SK-N-MC (cell line): ENCODE measurements around the gene ALOX5.

Experiments
- FOXP2 ChIP-seq: optimal IDR thresholded peaks from 2 replicates; pipeline ENCODE3; 2011; ENCODE audit warnings: mild to moderate bottlenecking, moderate library complexity; ENCODE audit not compliant: insufficient read depth; ENCODE audit errors: extremely low read length, control extremely low read depth
- POLR2AphosphoS5 ChIP-seq: IDR thresholded peaks from 2 replicates; pipeline ENCODE4 v1.6.1; 2012; ENCODE audit warnings: mild to moderate bottlenecking, low read depth, low read length, borderline replicate concordance

DNA sequence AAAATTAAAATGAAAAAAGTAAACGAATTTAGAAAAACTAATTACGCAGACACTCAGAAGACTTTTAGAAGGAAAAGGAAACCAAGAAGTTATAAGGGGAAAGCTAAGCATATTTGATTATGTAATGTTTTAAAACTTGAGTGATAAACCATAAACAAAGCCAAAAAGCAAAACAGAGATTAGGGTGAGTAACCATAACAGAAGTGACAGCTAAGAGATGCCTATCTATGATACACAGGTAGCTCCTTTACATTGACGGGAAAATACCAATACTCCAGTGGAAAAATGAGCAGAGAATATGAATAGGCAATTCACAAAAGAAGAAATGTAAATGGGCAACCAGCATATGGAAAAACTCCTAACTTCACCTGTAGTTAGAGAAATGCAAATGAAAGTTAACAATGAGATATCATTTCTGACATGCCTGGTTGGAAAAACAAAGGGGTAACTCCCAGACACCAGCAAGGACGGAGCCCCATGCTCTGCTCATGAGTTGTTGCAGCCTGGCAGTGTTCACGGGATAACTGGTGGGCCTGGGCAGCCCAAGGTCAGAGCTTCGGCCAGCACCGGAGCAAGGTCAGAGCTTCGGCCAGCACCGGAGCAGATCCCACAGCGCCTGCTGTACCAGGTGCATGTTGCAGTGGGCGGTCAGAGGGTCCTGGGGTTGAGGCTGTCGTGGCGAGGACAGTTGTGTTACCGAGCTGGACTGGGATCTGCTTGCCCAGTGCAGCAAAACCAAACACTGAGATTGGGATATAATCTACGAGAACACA, 58.9 kb downstream of the ALOX5 start:
- TF ChIP-seq FOXP2, result no peak
- no peak for TF ChIP-seq POLR2AphosphoS5
